ENCODE results near the gene PPEF1. TPM values are rescaled to one million over a fixed set of nuclear protein-coding genes. Genes with fewer than 3 reads are reported as not detected.
"Not testable (repeated sequence)": the region's sequence is repeated elsewhere in the genome, so short reads cannot be mapped to it uniquely, and the experiment has no call there.

Gene PPEF1
- polyA plus RNA-seq, 4 donors = 0.34 to 1.3 (median 0.60) TPM

DNA sequence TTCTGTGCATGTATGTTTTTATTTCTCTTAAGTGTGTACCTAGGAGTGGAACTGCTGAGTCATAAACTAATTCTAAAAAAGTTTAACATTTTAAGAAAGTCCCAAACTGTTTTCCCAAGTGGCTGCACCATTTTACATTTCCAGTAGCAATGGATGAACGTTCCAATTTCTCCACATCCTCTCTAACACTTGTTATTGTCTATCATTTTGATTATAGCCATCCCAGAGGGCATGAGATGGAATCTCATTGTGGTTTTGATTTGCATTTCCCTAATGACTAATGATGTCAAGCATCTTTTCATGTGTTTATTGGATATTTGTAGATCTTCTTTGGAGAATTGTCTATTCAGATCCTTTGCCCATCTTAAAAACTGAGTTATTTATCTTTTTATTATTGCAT is 82.5 kb downstream of the PPEF1 start:
- no peak for DNase-seq (ENCODE audit: low read depth in 4 of 4, low spot score in 3 of 4)

GRCh38 chrX:18792828-18793227 is 85.4 kb downstream of the PPEF1 start:
- DNase-seq (ENCODE audit: low read depth in 4 of 4, low spot score in 3 of 4) = no peak

DNA sequence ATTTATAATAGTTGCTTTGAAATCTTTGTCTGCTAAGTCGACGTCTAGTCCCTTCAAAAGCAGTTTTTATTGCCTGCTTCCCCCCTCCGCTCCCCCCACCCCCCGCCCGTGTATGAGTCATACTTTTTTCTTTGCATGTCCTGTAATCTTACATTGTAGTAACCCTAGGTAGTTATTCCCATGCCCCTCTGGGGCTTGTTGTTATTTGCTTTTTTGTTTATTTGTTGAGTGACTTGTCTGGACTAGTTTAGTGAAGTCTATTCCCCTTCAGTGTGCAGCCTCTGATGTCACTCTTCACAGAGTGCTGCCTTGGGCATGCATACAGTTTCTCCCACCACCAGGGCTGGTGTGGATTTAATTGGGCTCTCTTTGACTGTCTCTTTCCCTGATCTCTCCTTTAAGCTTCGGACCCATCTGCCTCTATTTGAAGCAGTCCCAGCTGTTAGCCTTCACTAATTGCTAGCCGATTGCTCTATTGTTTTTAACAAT is 86.2 kb downstream of the PPEF1 start:
- no peak for DNase-seq (ENCODE audit: low read depth in 4 of 4, low spot score in 3 of 4)

GRCh38 chrX:18797141-18797540 is 89.7 kb downstream of the PPEF1 start:
- no peak for DNase-seq (ENCODE audit: low read depth in 4 of 4, low spot score in 3 of 4)

DNA sequence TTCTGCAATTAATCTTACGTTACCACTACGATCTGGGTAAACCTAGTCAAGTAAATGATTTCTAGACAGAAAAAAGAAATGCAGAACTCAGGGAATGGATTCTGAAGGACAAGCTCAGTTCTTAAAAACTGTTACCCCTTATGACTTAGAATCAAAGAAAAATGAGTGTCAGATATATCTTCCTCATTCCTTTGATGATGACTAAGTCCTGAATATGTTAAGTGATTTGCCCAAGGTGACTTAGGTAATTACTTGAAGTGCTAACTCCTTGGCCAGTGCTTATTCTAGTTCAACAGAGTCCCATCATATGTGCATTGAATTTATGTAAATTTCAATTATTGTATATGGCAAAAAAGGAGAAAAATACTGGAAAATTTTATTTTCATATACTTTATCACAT is 92.5 kb downstream of the PPEF1 start:
- no peak for DNase-seq (ENCODE audit: low read depth in 4 of 4, low spot score in 3 of 4)

DNA sequence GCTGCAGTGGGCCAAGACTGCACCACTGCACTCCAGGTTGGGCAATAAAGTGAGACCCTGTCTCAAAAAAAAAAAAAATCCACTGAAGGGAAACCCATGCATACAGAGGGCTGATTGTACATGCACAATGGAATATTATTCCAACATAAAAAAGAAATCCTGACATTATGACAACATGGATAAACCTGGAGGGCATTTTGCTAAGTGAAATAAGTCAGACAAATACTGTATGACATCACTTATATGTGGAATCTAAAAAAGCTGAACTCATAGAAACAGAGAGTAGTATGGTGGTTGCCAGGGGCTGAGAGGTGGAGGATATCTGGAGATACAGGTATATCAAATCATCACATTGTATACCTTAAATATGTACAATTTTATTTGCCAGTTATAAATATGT is 102.2 kb downstream of the PPEF1 start:
- no peak for DNase-seq (ENCODE audit: low read depth in 4 of 4, low spot score in 3 of 4)

GRCh38 chrX:18810416-18810815 is 103.0 kb downstream of the PPEF1 start:
- no peak for DNase-seq (ENCODE audit: low read depth in 4 of 4, low spot score in 3 of 4)

- no peak for DNase-seq (ENCODE audit: low read depth in 4 of 4, low spot score in 3 of 4)
Measured at GRCh38 chrX:18825375-18825774, 117.9 kb downstream of the PPEF1 start.

DNA sequence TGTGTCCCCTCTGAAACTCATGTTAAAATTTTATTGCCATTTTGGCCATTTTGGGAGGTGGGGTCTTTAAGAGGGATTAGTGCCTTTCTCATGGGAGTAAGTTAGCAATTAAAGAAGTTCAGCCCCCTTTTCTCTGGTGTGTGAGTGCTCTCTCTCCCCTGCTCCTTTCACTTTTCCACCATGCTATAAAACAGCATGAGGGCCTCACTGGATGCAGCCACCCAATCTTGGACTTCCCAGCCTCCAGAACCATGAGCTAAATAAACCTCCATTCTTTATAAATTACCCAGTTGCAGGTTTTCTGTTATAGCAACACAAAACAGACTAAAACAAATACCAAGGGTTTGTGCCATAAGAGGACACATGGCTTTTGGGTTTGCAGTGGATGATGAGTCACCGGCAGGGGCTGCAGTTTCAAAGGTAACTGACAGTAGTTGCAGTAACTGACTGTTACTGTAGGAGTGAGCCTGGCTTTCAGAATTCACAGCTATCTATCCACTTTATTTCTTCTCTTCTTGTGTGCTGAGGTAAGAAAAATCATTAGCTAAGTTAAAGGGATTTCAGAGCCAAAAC is 121.5 kb downstream of the PPEF1 start:
- no peak for DNase-seq (ENCODE audit: low read depth in 4 of 4, low spot score in 3 of 4)

GRCh38 chrX:18833071-18833731 is 125.8 kb downstream of the PPEF1 start:
- DNase-seq (ENCODE audit: low read depth in 4 of 4, low spot score in 3 of 4) = no peak

DNA sequence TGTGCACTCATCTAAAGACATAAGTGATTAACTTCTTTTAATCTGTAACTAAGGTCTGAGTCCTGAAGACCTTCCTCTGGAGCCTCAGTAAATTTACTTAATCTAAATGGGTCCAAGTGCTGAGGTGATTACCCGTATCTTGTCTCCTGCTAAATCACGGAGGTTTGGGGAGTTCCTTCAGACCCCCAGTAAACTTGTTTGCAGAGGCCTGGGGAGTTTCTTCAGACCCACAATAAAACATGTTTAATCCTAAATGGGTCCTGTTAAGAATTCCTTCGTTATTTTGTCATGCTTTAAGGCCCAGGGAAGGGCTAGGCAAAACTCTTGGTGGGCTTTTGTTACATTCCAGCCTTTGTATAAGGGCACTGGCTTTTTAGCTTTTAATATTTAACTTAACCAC is 140.5 kb downstream of the PPEF1 start:
- not testable (repeated sequence) for DNase-seq (ENCODE audit: low read depth in 4 of 4, low spot score in 3 of 4)

- no peak for DNase-seq (ENCODE audit: low read depth in 4 of 4, low spot score in 3 of 4)
Measured at GRCh38 chrX:18855919-18856644, 148.6 kb downstream of the PPEF1 start.

DNA sequence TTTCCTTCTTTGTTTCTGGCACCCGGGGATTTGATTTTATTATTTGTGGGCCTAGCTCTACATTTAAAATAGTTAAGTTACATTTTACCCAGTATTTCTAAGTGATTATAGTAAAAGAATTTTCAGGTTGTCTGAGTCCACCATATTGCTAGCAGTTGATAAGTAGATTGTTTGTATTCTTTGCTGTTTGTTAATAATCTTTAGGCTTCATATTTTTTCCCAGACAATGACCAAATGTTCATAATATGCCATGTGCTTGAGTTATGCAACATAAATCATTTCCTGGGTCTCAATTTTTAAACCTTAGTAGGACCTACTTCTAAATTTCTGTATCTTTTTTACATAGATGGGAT is 149.2 kb downstream of the PPEF1 start:
- no peak for DNase-seq (ENCODE audit: low read depth in 4 of 4, low spot score in 3 of 4)

GRCh38 chrX:18861511-18861910 is 154.1 kb downstream of the PPEF1 start:
- DNase-seq (ENCODE audit: low read depth in 4 of 4, low spot score in 3 of 4) = peak in 1 of 4 donors; percentile 40

GRCh38 chrX:18864390-18864920 is 157.0 kb downstream of the PPEF1 start:
- no peak for DNase-seq (ENCODE audit: low read depth in 4 of 4, low spot score in 3 of 4)

- DNase-seq (ENCODE audit: low read depth in 4 of 4, low spot score in 3 of 4) = no peak
Measured at GRCh38 chrX:18871161-18871890, 163.9 kb downstream of the PPEF1 start.

DNA sequence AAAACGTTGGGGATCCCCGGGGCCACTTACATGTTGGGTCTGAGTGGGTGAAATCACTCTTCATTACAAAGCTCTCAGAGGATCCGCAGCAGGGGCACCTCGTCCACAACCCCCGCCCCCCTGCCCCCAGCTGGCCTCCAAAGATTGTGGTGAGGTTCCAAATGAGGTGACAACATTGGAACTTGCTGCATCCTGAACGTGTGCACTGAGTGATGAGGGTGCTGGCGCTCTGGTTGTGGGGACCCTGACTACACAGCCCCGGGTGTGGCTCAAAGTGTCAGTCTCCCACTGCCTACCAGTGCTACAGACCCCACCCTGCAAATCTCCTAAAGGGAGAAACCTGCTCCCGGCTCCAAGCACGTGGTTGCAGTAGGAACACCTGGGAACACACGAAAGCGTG is 164.5 kb downstream of the PPEF1 start:
- DNase-seq (ENCODE audit: low read depth in 4 of 4, low spot score in 3 of 4) = no peak

DNA sequence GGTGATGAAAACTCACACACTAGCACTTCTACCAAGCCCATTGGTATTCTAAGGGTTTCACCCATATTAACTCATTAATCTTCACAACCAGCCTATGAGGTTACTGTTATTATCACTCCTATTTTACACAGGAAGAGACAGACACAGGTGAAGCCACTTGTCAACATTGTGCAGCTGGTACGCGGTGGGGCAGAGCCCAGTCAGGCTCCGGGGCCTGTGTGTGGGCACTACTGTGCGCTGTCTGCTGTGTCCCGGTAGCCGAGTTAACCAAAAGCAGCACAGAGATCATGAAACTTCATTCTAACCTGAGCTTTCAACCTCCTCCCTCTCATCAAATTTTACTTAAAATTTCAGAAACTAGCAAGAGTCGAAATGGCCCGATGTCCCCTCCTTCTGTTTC is 165.2 kb downstream of the PPEF1 start:
- no peak for DNase-seq (ENCODE audit: low read depth in 4 of 4, low spot score in 3 of 4)

DNA sequence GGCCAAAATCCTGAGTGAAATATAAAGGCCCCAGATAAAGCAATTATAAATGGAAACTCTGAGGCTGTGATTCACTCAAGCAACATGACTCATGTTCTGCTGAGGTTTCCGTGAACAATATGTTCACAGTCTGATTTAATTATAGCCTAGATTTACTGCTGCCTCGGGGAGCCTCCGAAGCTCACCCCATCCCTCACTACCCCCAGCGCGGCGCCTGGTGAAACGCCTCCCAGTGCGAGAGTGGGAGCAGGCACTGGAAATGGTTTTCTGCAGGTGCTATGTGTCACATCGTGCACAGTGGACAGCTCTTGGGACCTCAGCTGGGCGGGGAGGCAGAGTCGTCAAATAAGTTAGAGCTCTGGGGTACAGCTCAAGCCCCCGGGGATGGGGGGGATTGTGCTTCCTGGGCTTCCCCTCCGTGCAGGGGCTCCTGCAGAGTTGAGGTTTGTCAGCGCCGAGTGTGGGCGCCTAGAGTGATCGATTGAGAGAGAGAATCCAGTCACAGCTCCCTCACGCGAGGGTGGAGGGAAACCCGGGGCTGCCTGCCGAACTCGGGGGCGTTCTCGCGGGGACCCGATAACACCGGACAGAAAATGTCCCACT is 165.8 kb downstream of the PPEF1 start:
- no peak for DNase-seq (ENCODE audit: low read depth in 4 of 4, low spot score in 3 of 4)

GRCh38 chrX:18873836-18874235 is 166.4 kb downstream of the PPEF1 start:
- no peak for DNase-seq (ENCODE audit: low read depth in 4 of 4, low spot score in 3 of 4)

Data from left renal pelvis (tissue), 4 donors.